DND-41 (cell line): ENCODE results near the gene GPRC5B.

ENCODE experiments used
- ATAC-seq: fragments of 200-7000 bp; cut with Tn5 transposase; 3 replicates; pipeline ENCODE4 v1.9.1; 2021; ENCODE audit warnings: low read depth; ENCODE audit not compliant: insufficient read depth
- DNase-seq: peaks from one replicate; pipeline ENCODE4 v3.0.0-alpha.2; 2020
- H2AFZ ChIP-seq: 2 replicates; pipeline ENCODE4 v1.6.0; 2012; ENCODE audit warnings: low read depth, low read length
- H3K27ac ChIP-seq: 2 replicates; pipeline ENCODE4 v1.5.1; 2012; ENCODE audit warnings: low read length, inconsistent platforms
- H3K27me3 ChIP-seq: fragments of 200-600 bp; sonication (generic); 2 replicates; pipeline ENCODE4 v1.6.0; 2012; ENCODE audit warnings: low read length, mild to moderate bottlenecking, inconsistent platforms; ENCODE audit not compliant: insufficient read depth, poor library complexity
- H3K36me3 ChIP-seq: 2 replicates; pipeline ENCODE4 v1.5.1; 2012; ENCODE audit warnings: low read length, inconsistent platforms; ENCODE audit not compliant: insufficient read depth
- H3K4me1 ChIP-seq: 2 replicates; pipeline ENCODE4 v1.5.1; 2012; ENCODE audit warnings: mild to moderate bottlenecking, low read length; ENCODE audit not compliant: insufficient read depth
- H3K4me2 ChIP-seq: 2 replicates; pipeline ENCODE4 v1.6.0; 2012; ENCODE audit warnings: mild to moderate bottlenecking, moderate library complexity, low read length, inconsistent platforms; ENCODE audit not compliant: insufficient read depth
- H3K4me3 ChIP-seq, 2 experiments: fragments of 200-600 bp in 1 of 2; shearing (Covaris generic) in 1 of 2; 2 replicates each; pipeline ENCODE4 v1.5.1; 2012 to 2016; ENCODE audit warnings: inconsistent platforms in 2 of 2, low read length in 2 of 2, mild to moderate bottlenecking in 2 of 2, low read depth in 1 of 2, moderate library complexity in 1 of 2
- H3K79me2 ChIP-seq: 2 replicates; pipeline ENCODE4 v1.6.0; 2012; ENCODE audit warnings: low read length, inconsistent platforms; ENCODE audit not compliant: insufficient read depth
- H3K9ac ChIP-seq: 2 replicates; pipeline ENCODE4 v1.6.0; 2012; ENCODE audit warnings: low read depth, mild to moderate bottlenecking, inconsistent platforms, low read length, moderate library complexity
- H3K9me3 ChIP-seq: 2 replicates; pipeline ENCODE4 v1.5.1; 2012; ENCODE audit warnings: low read length, moderate library complexity, mild to moderate bottlenecking, inconsistent platforms; ENCODE audit not compliant: insufficient read depth, severe bottlenecking
- H4K20me1 ChIP-seq: 2 replicates; pipeline ENCODE4 v1.6.0; 2012; ENCODE audit warnings: low read length; ENCODE audit not compliant: insufficient read depth
- EZH2 ChIP-seq: IDR thresholded peaks from 3 replicates; pipeline ENCODE4 v1.6.1; 2012; ENCODE audit warnings: borderline replicate concordance, low read depth, mild to moderate bottlenecking, moderate library complexity, low read length, inconsistent platforms; ENCODE audit not compliant: severe bottlenecking
- TF ChIP-seq, protein P1 (sequence below): IDR thresholded peaks from 2 replicates; pipeline ENCODE4 v1.5.1; 2012; ENCODE audit warnings: borderline replicate concordance, low read length, moderate library complexity, mild to moderate bottlenecking; ENCODE audit not compliant: poor library complexity, severe bottlenecking; ENCODE audit errors: extremely low read depth

GPRC5B gene

DNA sequence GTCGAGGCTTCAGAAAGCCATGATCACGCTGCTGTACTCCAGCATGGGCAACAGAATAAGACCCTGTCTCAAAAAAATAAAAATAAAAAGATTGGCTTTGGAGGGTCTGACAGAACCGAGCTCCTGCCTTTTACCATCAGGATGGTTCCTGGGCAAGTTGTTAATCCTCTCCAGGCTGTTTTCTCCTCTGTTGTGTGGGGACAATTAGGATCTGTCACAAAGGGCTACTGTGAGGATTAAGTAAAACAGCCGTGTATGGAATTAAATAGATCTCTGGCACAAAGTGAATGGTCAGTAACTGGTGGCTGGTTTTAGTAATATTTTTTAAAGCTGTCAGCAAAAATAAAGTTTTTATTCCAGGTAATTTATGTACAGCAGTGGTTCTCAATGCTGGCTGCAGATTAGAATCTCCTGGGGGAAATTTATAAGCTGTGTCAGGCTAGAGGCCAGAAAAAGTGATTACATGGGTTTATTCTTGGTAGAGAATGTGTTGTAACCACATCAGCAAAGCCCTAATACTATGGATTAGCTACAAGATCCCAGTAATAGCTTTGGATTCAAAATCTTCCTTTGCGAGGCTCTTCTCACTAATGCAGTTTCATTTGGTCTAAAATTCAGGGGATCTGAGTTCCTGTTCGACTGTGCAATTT lies 47.2 kb downstream of the GPRC5B start:
- H3K36me3 ChIP-seq, result no peaks in the 10 kb centered on the region
- H3K27me3 ChIP-seq, result no peaks in the 10 kb centered on the region
- no peak overlapping the region for H3K9ac ChIP-seq
- no peak overlapping the region for H3K4me2 ChIP-seq
- no peaks in the 10 kb centered on the region for H3K9me3 ChIP-seq
- H3K27ac ChIP-seq, result no peak overlapping the region
- no peak overlapping the region for H2AFZ ChIP-seq
- no peaks in the 10 kb centered on the region for H3K4me1 ChIP-seq
- no peak for ATAC-seq
- no peaks in the 10 kb centered on the region for H3K79me2 ChIP-seq
- no peak for TF ChIP-seq EZH2
- TF ChIP-seq, protein P1, sequence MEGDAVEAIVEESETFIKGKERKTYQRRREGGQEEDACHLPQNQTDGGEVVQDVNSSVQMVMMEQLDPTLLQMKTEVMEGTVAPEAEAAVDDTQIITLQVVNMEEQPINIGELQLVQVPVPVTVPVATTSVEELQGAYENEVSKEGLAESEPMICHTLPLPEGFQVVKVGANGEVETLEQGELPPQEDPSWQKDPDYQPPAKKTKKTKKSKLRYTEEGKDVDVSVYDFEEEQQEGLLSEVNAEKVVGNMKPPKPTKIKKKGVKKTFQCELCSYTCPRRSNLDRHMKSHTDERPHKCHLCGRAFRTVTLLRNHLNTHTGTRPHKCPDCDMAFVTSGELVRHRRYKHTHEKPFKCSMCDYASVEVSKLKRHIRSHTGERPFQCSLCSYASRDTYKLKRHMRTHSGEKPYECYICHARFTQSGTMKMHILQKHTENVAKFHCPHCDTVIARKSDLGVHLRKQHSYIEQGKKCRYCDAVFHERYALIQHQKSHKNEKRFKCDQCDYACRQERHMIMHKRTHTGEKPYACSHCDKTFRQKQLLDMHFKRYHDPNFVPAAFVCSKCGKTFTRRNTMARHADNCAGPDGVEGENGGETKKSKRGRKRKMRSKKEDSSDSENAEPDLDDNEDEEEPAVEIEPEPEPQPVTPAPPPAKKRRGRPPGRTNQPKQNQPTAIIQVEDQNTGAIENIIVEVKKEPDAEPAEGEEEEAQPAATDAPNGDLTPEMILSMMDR, result no peak
- H4K20me1 ChIP-seq, result no peaks in the 10 kb centered on the region
- DNase-seq, result no peak
- H3K4me3 ChIP-seq, result no peak overlapping the region

DNA sequence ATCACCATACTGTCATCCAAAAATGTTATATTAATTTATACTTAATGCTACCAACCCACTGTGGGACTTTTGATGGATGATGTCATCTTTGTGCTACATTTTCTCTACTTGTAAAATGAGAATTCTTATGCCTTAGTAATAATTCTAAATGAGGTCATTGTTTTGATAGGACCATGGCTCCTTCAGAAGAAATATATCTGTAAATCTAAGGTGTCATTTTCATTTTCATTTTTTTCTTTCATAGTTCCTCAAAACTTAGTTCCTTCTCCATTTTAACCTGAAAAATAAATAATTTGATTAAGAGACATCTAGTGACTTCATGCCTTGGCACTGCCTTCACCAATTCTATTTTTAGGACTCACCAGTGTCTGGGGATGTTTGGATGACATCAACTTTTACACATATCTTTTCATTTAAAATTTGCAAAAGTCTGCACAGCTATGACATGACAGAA lies 48.7 kb downstream of the GPRC5B start:
- Histone ChIP-seq H3K4me3 (no peak overlapping the region), H4K20me1 (no peaks in the 10 kb centered on the region), H3K9me3 (no peaks in the 10 kb centered on the region), H3K4me2 (no peak overlapping the region), H3K27me3 (no peaks in the 10 kb centered on the region), H3K9ac (no peak overlapping the region), H3K4me1 (no peaks in the 10 kb centered on the region), H2AFZ (no peak overlapping the region), H3K36me3 (no peaks in the 10 kb centered on the region), H3K27ac (no peak overlapping the region), H3K79me2 (no peaks in the 10 kb centered on the region)
- ATAC-seq, result no peak
- no peak for DNase-seq
- TF ChIP-seq, protein P1, result no peak
- TF ChIP-seq EZH2, result no peak

DNA sequence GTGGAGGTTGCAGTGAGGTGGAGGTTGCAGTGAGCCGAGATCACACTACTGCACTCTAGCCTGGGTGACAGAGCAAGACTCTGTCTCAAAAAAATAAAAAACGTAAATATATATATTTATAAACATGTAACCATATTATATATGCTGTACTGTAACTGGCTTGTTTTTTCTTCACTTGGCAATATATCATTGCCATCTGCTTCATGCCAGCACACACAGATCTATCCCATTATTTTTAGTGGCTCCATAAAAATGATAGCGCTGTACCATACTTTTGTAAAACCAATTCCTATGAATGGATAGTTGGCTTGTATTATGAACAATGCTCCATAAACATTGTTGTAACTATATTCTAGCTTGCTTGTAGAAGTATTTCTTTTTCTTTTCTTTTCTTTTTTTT lies 49.5 kb downstream of the GPRC5B start:
- no peaks in the 10 kb centered on the region for H4K20me1 ChIP-seq
- no peaks in the 10 kb centered on the region for H3K27me3 ChIP-seq
- no peaks in the 10 kb centered on the region for H3K4me1 ChIP-seq
- no peak overlapping the region for H3K9ac ChIP-seq
- no peak overlapping the region for H3K4me3 ChIP-seq
- no peak overlapping the region for H3K27ac ChIP-seq
- no peak overlapping the region for H3K4me2 ChIP-seq
- H3K79me2 ChIP-seq, result no peaks in the 10 kb centered on the region
- H3K36me3 ChIP-seq, result no peaks in the 10 kb centered on the region
- TF ChIP-seq, protein P1, result no peak
- no peak for TF ChIP-seq EZH2
- no peak for ATAC-seq
- DNase-seq, result no peak
- H3K9me3 ChIP-seq, result no peaks in the 10 kb centered on the region
- H2AFZ ChIP-seq, result no peak overlapping the region

DNA sequence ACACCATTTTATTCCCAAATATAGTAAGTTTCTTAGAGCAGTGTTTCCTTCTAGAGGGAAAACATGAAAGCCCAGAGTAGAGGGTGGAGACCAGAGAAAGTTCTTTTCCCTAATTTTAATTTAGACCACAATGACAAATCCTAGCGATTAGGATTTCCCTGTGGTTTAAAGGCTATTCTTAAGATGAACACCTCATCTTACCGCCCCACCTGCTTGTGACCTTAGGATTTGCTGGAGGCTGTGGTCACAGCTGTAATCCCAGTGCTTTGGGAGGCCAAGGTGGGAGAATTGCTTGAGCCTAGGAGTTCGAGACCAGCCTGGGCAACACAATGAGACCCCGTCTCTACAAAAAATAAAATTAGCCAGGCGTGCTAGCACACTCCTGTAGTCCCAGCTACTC lies 51.1 kb downstream of the GPRC5B start:
- Histone ChIP-seq H3K4me3 (no peak overlapping the region), H3K4me2 (no peak overlapping the region), H3K79me2 (no peaks in the 10 kb centered on the region), H3K27me3 (no peaks in the 10 kb centered on the region), H3K27ac (no peak overlapping the region), H3K36me3 (no peaks in the 10 kb centered on the region), H3K9me3 (no peaks in the 10 kb centered on the region), H2AFZ (no peak overlapping the region), H3K9ac (no peak overlapping the region), H3K4me1 (no peaks in the 10 kb centered on the region), H4K20me1 (no peaks in the 10 kb centered on the region)
- TF ChIP-seq, protein P1, result no peak
- no peak for TF ChIP-seq EZH2
- ATAC-seq, result no peak
- DNase-seq, result no peak
